ENCODE data around the gene FBXO5.
"Not testable (repeated sequence)": the region's sequence is repeated elsewhere in the genome, so short reads cannot be mapped to it uniquely, and the experiment has no call there.

FBXO5 gene
- 5.3 to 14.9 reads per million in 2 donors for total RNA-seq

DNA sequence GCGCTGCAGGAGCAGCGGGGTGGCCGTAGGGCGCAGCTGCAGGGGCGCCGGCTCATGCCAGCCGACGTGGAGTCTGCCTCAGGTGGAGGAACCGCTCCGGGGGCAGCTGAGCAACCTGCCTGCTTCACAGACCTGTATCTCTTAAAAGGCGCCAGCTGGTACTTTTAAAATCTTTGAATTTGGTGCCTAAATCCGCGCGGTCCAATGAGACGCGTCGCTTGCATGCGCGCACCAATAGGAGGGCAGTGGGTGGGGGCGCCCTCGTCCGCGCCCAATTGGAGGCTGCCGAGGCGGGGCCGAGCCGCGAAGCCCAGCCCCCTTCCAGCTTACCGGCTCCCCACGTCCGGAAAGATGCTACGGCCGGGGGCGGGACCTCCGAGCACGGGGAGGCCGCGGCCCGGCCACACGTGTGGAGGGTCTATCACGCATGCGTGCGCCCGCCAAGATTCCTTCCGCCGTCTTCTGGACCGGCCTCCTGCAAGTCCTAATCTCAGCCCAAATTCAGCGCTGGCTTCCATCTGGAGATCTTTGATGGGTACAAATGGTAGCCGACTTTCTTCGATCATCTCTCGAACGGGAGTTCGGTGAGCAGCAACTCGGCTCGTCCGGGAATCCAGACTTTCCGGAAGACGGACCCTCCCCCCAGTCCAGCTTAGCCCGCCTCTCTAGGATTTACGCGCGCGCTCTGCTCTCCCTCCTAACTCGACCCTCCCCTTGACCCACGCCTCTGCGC lies at the start of gene FBXO5:
FBXO5 (minus strand) TSS at position 138 of the 733 bp plus-strand sequence; CDS start at position 56, 82 bp downstream.
- peak; percentile 96 to 99 (median 97) for DNase-seq

DNA sequence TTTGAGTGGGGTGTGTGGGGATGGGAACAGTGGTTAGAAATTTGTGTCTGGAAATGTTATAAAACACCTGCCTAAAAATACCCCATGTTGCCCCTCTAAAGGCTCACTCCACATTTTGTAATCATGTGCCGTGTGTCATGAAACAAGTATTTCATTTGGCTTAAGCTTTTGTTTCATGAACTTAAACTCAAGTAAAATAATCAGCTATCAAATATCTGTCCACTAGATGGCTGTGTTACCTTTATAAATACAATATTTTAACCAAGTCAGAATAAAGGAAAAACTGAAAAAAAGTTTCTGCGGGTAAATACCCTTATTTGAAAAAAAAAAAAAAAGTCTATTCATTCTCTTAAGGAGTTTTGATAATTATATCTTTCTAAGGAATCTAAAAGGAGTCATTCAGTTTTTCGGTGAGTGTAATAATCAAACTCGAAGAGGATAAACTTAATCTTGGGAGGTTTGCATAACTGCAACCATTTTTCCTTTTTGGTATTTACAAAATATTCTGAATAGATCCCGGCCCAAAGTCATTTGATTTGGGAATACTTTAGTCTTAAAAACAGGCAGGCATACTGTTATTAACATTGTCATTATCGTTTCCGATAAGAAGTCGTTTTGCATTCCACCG lies 49.5 kb upstream of the FBXO5 start:
- peak in 1 of 5 experiments; percentile 8 for DNase-seq

- DNase-seq = no peak
Measured at GRCh38 chr6:153031335-153031955, 48.6 kb upstream of the FBXO5 start.

DNA sequence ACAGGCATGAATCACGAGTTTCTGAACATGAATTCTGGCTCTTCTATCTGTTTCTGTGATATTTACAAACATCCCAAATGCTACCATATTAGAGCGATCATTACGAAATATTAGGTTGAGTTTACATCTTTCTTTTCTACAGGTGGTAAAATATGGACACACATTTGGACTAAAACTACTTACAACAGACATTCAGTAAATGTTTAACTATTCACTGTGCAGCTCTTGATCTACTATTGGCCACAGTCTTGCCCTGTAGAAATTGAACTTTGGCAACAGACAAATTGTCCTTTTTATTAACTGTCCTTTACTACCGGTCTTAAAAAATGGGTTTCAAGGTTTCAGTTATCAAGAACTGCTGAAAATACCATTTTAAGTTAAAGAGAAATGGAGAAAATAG lies 46.1 kb upstream of the FBXO5 start:
- no peak for DNase-seq

DNA sequence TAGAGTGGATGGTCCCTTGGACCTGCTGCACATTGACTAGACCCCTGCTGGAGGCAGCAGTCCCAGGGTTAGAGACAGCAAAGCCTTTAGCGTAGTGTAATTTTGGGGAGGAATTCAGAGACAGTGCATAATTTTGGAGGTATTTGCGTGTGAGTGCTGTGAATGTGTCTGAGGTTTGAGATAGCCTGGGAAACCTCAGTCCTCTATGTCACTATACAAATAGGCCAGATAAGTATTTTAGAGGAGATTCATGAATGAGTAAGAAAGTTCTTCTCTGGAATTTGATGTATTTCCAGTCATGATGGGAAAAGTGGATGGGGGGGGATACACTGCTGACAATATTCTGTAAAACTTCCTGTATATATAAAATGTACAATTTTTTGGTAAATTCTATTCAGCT lies 45.4 kb upstream of the FBXO5 start:
- DNase-seq = no peak

DNA sequence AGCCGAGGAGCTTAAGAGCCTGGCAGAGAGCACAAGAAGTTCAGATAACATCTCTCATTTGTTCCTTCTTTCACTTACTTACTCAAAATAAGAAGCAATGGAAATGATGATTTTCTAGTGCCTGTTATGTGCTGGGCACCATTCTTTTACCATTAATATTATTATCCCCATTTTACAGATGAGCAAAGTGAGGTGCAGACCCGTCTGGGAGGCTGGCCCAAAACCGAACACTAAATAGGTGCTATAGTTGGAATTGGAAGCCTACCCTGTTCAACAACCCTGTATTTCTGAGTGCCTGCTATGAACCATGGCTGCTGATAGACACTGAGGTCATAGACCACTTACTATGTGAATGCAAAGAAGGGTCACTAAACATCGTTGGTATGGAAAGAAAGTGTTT lies 44.6 kb upstream of the FBXO5 start:
- no peak for DNase-seq

- no peak for DNase-seq
Measured at GRCh38 chr6:153024709-153025017, 41.8 kb upstream of the FBXO5 start.

DNA sequence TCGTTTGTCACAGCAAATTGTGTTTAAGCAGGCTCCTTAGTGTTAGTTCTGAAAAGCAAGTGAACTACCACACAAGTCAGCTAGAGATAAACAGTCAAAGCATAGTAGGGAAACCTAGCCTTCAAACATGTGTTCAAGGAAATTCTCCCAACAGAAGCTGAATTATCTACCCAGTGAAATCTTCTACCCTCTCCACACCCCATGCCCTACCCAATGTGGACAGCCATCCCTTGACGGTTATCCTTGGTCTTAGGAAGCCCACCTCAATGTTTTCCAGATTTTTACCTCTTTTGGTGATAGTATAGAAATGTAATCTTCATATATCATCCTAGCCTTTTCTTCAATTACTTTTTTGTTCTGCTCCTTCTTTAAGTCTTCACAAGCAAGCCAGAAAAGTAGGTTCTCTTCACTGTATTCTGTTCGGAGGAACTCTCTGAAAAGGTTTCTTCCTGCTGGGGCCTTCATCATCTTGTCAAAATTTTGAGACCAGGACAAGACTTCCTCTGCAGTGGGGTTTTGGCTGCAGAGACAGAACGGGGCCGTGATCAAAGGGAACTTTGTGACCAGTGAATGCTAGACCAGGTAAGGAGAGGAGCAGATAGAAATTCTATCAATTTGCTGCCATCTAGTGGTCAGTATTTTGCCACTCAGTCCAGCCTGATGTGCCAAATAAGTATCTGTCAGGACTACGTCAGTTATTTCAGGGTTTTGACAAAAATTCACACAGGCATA lies 41.3 kb upstream of the FBXO5 start:
- peak in 3 of 5 experiments; percentile 9 to 67 (median 30) for DNase-seq

DNA sequence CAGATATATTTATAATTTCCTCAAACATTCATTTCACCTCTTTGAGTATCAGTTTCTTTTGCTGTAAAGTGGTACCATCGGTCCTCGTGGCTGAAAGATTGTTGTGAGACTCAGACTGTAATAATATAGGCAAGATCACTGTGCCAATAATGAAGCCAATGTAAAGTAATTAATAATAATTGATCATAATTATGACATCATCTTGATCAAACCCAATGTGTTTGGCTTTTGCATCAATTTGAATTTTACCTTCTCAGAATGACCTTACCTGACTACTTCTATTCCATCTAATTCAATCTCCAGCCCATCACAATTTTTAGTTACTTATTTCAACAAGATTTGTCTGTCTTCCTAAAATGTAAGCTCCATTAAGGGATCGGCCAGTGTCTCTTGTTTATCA lies 35.5 kb upstream of the FBXO5 start:
- DNase-seq = no peak

GRCh38 chr6:153016846-153017245 lies 34.0 kb upstream of the FBXO5 start:
- no peak for DNase-seq

- no peak for DNase-seq
Measured at GRCh38 chr6:153015094-153015640, 32.3 kb upstream of the FBXO5 start.

- no peak for DNase-seq
Measured at GRCh38 chr6:153013438-153013837, 30.6 kb upstream of the FBXO5 start.

GRCh38 chr6:153012856-153013255 lies 30.0 kb upstream of the FBXO5 start:
- no peak for DNase-seq

DNA sequence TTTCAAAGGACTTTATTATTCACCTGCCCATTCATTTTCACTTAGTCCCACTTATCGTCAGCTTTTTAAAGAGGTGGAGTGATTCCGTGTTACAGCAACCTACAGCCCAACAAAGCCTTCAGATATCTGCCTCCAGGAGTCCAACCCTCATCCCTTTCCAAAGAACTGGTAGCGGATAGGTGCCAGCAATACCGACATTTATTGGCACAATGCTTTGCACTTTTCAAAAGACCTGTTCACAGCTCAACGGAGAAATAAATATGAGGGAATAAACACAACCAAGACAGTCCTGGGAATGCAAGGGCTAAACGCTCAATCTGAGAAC lies 20.5 kb upstream of the FBXO5 start:
- DNase-seq = no peak

GRCh38 chr6:153002613-153003365 lies 19.9 kb upstream of the FBXO5 start, which contains the start of gene MTRF1L:
Gene MTRF1L (minus strand): TSS chr6:153002709. CDS start chr6:153002685, 24 bp downstream.
- DNase-seq = peak; percentile 55 to 94 (median 78)

DNA sequence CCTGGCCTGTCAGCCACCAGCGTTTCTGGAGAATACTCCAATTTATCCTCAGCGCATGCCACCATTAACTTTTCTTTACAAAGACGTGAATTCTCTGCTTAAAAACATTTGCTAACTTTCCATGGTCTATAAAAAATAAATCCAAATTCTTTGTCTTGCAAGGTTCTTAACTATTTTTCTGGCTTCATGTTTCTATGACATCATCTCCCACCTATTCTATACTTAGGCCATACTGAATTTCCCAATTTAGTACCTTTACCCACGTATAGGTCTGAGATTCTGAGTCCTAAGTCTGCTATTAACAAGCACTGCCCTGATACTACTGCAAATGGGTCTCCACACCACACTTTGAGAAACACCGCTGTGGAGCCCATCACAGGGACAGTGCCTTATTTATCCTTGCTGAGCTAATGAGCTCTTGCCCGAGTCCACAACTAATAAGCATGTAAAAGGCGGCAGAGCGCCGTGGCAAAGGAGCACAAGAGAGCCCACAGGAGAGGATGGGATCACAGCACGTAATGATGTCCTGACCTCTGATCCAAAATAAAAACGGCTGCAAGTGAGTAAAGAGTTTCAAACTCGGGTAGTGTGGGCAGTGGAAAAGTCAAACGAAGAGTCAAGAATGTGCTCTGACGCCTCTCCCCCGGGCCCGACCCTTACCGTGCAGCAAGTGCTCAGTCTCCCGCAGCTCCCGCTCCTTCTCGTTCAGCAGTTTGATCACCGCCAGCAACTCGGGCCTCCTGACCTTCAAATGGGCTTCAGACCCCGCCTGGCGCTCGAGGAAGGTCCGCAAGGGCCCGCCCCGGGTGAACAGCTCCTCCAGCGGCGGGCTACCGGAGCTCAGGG lies 19.1 kb upstream of the FBXO5 start:
- peak in 1 of 5 experiments; percentile 26 for DNase-seq

GRCh38 chr6:153000790-153001189 lies 17.9 kb upstream of the FBXO5 start:
- DNase-seq = not testable (repeated sequence)

GRCh38 chr6:153000243-153000642 lies 17.4 kb upstream of the FBXO5 start:
- DNase-seq = no peak

DNA sequence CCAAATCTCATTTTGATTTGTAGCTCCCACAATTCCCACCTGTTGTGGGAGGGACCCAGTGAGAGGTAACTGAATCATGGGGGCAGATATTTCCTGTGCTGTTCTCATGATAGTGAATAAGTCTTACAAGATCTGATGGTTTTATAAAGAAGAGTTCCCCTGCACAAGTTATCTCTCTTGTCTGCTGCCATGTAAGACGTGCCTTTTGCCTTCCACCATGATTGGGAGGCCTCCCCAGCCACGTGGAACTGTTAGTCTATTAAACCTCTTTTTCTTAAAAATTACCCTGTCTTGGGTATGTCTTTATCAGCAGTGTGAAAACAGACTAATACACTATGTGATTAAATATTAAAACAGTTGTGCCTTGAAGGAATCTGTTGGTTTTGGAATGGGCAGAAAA lies 16.7 kb upstream of the FBXO5 start:
- not testable (repeated sequence) for DNase-seq

- peak in 1 of 5 experiments; percentile 21 for DNase-seq
Measured at GRCh38 chr6:152993847-152994246, 11.0 kb upstream of the FBXO5 start.

GRCh38 chr6:152993431-152993830 lies 10.6 kb upstream of the FBXO5 start:
- no peak for DNase-seq

Data from T-helper 2 cell (primary cell).